H1 (cell line): ENCODE measurements around the gene GPC6. TPM values are rescaled to one million over a fixed set of nuclear protein-coding genes. Genes with fewer than 3 reads are reported as not detected.

Experiments used
- BRCA1 ChIP-seq: IDR thresholded peaks from 2 replicates; pipeline ENCODE4 v1.6.1; 2012; ENCODE audit warnings: low read depth, low read length, improper control_type of control experiment
- CTBP2 ChIP-seq: IDR thresholded peaks from 2 replicates; pipeline ENCODE4 v1.7.0; 2011; ENCODE audit warnings: borderline replicate concordance, mild to moderate bottlenecking, moderate library complexity, mixed read lengths, low read length; ENCODE audit not compliant: insufficient read depth, insufficient read length
- POLR2A ChIP-seq, 2 experiments: IDR thresholded peaks; 1 replicate in 1 of 2; 2 replicates in 1 of 2; pipeline ENCODE4 v1.6.1; 2011; ENCODE audit warnings: low read depth in 2 of 2, low read length in 2 of 2, mild to moderate bottlenecking in 2 of 2; ENCODE audit errors: control extremely low read depth in 1 of 2
- polyA plus RNA-seq, 7 experiments: library from polyadenylated mRNA; depleted of rRNA in 3 of 7; stranded (reverse) in 5 of 7; unstranded in 2 of 7; fragments of >200 nt in 5 of 7; fragments of 200-250 nt in 2 of 7; gene quantifications; 1 replicate in 5 of 7; 2 replicates in 1 of 7; 4 replicates in 1 of 7; pipeline versions ENCODE4 v1.2.1 to v1.2.3, GENCODE V29; 2011 to 2013; ENCODE audit warnings: missing spikeins in 2 of 7, mixed read lengths in 2 of 7
- total RNA-seq: library from RNA; stranded (reverse); fragmentation: NEBNext Ultra II Directional; extraction: Animal tissue kit (Norgen Biotek cat#: 25700); gene quantifications from 2 replicates; pipeline ENCODE4 v1.2.1, GENCODE V29; 2021

GPC6 gene
- total and polyA plus RNA-seq, 2 of the 8 experiments (the other 6 are each of a cell fraction or from before 2014, with no cell fraction given): 5.4 to 12.0 TPM

- TF ChIP-seq CTBP2 (no peak), BRCA1 (no peak), POLR2A (IDR thresholded peaks at IDR 0.05; ENCODE audit: control extremely low read depth in 1 of 2, low read depth in 2 of 2, low read length in 2 of 2) (no peak)
Measured at GRCh38 chr13:93266681-93267080, 40.1 kb downstream of the GPC6 start (continued).
